Mononuclear cell (primary cell): Measurements from ENCODE around the gene RNF183. TPM values are rescaled to one million over a fixed set of nuclear protein-coding genes. Genes with fewer than 3 reads are reported as not detected.
"Not testable (repeated sequence)": the region's sequence is repeated elsewhere in the genome, so short reads cannot be mapped to it uniquely, and the experiment has no call there.

Experiments used
- H3K27me3 ChIP-seq: 2 replicates; pipeline ENCODE4 v1.6.0; 2011; ENCODE audit warnings: low read length, control low read depth; ENCODE audit not compliant: insufficient read depth
- H3K4me1 ChIP-seq: 2 replicates; pipeline ENCODE4 v1.5.1; 2011; ENCODE audit warnings: mild to moderate bottlenecking, low read length, control low read depth; ENCODE audit not compliant: insufficient read depth
- H3K4me3 ChIP-seq: 2 replicates; pipeline ENCODE4 v1.5.1; 2011; ENCODE audit warnings: mild to moderate bottlenecking, low read length, moderate library complexity
- H3K9me3 ChIP-seq: 2 replicates; pipeline ENCODE4 v1.5.1; 2011; ENCODE audit warnings: low read depth, mild to moderate bottlenecking, control low read depth, low read length
- total RNA-seq: library from RNA; depleted of rRNA; stranded (reverse); fragments of >200 nt; gene quantifications from one replicate; pipeline ENCODE4 v1.2.3, GENCODE V29; 2012

RNF183 gene
- total RNA-seq, 1 donor = not detected

DNA sequence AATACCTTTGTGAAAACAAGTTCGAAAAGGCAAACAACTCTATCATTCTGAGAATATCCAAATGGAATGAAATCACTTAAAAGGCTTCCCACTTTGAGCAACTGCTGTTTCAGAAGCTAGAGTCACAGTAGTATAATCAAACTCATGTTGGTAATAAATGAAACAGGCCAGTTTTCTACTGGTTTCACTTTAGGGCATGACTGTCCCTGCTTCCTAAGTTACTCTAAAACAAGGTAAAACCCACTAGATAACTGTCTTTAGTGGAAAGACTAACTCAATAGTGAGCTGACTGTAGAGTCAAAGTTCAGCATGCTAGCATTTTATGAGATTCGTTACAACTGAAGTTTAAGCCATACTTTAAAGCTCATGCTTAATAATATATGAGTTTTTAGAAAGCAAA lies 33.8 kb downstream of the RNF183 start:
- Histone ChIP-seq H3K4me1 (peaks cover 2% of the 10 kb centered on the region), H3K4me3 (no peak overlapping the region), H3K27me3 (no peaks in the 10 kb centered on the region)

DNA sequence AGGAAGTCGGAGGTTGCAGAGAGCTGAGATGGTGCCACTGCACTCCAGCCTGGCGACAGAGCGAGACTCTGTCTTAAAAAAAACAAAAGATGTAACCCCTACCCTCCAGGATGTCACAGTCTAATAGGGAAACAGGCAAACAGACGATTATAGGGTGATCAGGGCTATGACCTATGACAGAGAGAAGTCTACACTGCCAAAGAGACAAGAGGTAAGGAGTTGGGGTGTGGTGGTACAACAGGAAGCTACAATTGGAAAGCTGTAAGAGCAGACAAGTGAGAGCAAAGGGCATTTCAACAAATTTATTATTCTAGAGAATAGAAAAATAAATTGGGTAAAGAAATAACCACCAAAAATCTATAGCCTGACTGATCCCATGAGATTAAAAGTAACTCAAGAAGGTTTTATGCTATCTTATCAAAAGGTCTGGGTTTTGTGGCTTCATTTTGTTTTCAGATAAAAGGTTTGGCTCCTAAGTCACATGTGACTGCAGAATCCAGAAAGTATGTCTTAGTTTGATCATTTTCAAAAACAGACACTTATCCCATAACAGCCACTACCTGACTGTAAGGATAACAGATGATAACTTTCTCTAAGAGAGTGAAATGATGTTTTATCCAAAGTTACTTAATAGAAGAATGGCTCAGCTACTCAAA lies 35.1 kb downstream of the RNF183 start:
- Histone ChIP-seq H3K27me3 (no peaks in the 10 kb centered on the region), H3K4me3 (no peak overlapping the region), H3K9me3 (no peaks in the 10 kb centered on the region), H3K4me1 (no peaks in the 10 kb centered on the region)

More for the DNA sequence above, 33.8 kb downstream of the RNF183 start:
- no peaks in the 10 kb centered on the region for H3K9me3 ChIP-seq

DNA sequence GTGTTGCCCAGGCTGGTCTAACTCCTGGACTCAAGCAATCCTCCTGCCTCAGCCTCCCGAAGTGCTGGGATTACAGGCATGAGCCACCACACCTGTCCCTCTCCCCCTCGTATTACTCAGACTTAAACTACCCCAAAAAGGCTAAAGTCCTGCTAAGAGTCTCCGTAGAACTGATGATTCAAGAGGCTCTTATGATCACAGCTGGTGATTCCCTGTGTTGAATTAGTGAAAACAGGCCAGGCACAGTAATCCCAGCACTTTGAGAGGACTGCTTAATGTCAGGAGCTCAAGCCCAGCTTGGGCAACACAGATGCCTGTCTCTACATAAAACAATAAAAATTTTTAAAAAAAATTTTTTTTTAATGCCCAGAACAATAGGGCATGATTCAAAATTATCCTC lies 37.0 kb downstream of the RNF183 start:
- Histone ChIP-seq H3K4me3 (no peak overlapping the region), H3K27me3 (no peaks in the 10 kb centered on the region)

DNA sequence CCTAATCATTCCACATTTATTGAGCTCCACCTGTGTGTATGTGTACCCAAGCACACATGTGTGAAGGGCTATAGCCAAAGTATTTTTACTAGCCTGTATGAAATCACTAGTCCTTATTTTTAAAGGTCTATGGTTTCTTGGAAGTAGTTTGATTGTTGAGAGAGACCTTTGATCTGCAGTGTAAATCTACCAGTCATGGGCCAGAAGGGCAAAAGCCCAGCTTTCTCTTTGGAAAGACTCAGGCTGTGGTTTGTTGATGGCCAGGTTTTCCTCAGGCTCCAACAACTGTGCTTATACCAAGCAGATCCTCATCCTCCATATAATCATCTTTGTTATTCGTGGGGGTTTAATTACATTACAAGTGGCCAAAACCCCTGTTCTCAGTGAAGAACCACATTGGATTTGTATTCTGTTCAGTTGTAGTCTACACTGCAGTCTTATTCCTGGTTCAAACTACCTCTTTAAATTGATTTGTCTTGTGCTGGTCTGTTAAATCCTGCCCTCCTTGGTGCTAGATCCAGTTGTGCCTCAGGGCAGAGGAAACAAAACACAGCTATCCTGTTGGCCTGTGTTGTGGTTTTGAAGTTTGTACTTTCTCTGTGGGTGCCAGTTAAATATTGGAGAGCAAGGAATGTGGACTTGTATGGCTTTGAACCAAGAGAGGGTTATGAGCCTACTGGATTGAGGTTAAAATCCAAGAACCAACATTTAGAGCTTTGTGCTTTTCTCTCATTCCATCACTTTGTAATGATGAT lies 41.1 kb downstream of the RNF183 start:
- no peaks in the 10 kb centered on the region for H3K27me3 ChIP-seq
- H3K4me3 ChIP-seq = no peak overlapping the region
- H3K9me3 ChIP-seq = no peaks in the 10 kb centered on the region
- H3K4me1 ChIP-seq = no peaks in the 10 kb centered on the region

More for the DNA sequence above, 37.0 kb downstream of the RNF183 start:
- Histone ChIP-seq H3K4me1 (no peaks in the 10 kb centered on the region), H3K9me3 (no peaks in the 10 kb centered on the region)

DNA sequence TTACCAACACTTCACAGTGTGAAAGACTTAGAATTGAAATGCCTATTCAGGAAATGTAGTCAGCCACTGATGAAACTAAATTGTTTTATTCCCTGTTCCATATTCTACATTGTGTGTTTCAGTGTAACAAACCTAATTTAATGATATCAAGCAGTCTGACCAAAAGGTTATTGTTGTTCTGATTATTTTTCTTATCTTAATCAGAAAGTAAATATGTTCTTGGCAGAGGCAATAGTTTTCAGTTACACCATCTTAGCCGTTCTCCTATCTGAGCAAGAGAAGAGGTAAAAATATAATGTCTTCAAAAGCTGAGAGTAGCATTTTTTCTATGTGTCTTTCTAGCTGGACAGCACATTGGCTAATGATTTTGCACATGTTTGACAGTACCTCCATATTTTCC lies 44.9 kb downstream of the RNF183 start:
- Histone ChIP-seq H3K27me3 (no peaks in the 10 kb centered on the region), H3K4me1 (peaks cover 13% of the 10 kb centered on the region), H3K4me3 (no peak overlapping the region), H3K9me3 (no peaks in the 10 kb centered on the region)

DNA sequence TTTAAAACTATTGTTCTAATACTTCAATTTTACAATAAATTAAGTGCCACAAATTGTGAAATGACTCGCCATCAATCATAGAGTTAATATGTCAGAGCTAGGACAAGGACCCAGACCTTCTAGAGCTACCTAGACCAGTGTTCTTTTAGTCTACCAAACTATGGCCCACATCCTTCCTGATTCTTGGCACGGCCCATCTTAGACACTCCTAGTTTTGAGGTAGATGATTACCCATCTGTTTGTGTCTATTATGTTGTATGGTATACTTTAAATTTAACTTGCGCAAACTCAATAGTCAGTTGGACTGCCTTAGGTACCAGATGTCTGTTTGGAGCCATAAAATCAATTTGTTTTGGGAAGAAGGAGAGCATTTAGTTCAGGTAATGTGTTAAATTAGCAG lies 45.3 kb downstream of the RNF183 start:
- H3K4me3 ChIP-seq = no peak overlapping the region
- no peaks in the 10 kb centered on the region for H3K9me3 ChIP-seq
- H3K4me1 ChIP-seq = peaks cover 13% of the 10 kb centered on the region
- no peaks in the 10 kb centered on the region for H3K27me3 ChIP-seq

DNA sequence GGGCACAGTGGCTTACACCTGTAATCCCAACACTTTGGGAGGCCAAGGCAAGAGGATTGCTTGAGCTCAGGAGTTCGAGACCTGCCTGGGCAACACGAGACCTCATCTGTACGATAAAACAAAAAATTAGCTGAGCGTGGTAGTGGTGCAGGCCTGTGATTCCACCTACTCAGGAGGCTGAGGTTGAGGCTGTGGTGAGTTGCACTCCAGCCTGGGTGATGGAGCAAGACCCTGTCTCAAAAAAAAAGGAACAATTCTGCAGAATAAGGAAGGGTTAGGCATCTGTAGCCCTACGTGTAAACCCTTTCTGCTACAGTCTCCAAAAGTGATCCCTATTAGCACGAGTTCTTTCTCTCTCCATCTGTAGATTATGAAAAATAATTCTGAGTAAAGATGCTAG lies 47.7 kb downstream of the RNF183 start:
- Histone ChIP-seq H3K4me3 (no peak overlapping the region), H3K4me1 (peaks cover 13% of the 10 kb centered on the region), H3K9me3 (no peaks in the 10 kb centered on the region), H3K27me3 (no peaks in the 10 kb centered on the region)

DNA sequence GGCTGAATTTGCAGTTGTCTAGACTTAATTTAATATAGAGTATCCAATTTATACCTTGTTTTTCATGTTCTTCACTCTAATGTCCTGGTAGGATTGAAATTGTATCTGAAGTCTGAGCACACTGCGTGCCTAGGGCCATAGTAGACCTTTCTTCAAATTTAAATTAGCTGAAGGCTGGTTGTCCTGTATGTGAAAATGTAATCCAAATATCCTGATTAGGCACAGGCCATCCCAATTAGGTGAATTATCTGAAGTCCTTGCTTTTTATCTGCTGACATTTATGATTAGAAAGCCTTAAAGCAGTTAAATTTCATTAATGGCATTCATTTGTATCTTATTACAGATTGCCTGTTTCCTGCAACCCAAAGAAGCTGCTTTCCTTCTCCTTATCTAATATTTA lies 48.2 kb downstream of the RNF183 start:
- Histone ChIP-seq H3K27me3 (no peaks in the 10 kb centered on the region), H3K4me1 (peaks cover 13% of the 10 kb centered on the region), H3K4me3 (no peak overlapping the region), H3K9me3 (no peaks in the 10 kb centered on the region)

DNA sequence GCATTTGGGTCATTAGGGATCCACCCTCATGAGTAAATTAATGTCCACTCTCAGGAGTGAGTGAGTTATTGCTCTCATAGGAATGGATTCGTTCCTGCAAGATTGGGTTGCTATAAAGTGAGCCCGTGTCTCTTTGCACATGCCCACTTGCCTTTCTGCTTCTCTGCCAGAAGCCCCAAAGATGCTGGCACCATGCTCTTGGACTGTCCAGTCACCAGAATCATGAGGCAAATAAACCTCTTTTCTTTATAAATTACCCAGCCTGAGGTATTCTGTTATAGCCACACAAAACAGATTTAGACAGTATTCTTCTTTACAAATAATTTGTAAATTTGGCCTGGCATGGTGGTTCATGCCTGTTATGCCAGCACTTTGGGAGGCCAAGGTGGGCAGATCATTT lies 52.4 kb downstream of the RNF183 start:
- H3K4me1 ChIP-seq = peaks cover 10% of the 10 kb centered on the region
- no peaks in the 10 kb centered on the region for H3K27me3 ChIP-seq
- no peak overlapping the region for H3K4me3 ChIP-seq
- no peaks in the 10 kb centered on the region for H3K9me3 ChIP-seq

DNA sequence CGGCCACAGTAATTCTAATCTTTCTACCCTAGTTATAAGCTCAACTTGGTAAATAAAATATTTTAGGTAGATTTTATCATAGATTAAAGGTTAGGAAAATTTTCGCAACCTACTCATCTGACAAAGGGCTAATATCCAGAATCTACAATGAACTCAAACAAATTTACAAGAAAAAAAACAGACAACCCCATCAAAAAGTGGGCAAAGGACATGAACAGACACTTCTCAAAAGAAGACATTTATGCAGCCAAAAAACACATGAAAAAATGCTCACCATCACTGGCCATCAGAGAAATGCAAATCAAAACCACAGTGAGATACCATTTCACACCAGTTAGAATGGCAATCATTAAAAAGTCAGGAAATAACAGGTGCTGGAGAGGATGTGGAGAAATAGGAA lies 53.5 kb downstream of the RNF183 start:
- not testable (repeated sequence) for H3K4me3 ChIP-seq, H3K27me3 ChIP-seq, H3K9me3 ChIP-seq, H3K4me1 ChIP-seq

DNA sequence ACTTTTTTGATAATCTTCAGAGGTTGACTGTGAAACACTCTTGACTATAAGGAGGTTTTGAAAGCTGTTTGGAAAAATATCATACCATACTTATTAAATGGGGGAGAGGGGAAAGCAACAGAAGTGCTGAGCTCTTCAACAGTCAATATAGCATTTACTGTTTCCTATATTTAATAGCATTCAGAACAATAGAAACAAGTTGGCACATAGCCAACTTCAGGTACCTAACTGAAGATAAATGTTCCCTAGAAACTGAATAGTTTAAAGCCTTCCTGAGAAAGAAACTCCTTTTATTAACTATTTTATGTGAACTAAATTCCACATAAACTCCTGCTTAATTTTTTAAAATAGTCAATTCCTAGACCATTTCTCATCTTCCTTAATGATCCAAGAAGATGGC lies 55.5 kb downstream of the RNF183 start:
- Histone ChIP-seq H3K9me3 (no peaks in the 10 kb centered on the region), H3K4me3 (no peak overlapping the region), H3K4me1 (no peaks in the 10 kb centered on the region), H3K27me3 (no peaks in the 10 kb centered on the region)

Other genes with a start within 250 kb of the RNF183 start
- 0.42 TPM for gene ZFP37, start 246.7 kb downstream of the RNF183 start, total RNA-seq
- 38.8 TPM for gene SLC31A2, start 152.4 kb downstream of the RNF183 start, total RNA-seq
- gene FKBP15, start 82.1 kb downstream of the RNF183 start, total RNA-seq = 15.4 TPM
- gene SLC31A1, start 81.8 kb downstream of the RNF183 start, total RNA-seq = 8.0 TPM
- 13.2 TPM for gene CDC26, start 27.8 kb downstream of the RNF183 start, total RNA-seq
- gene PRPF4, start 27.7 kb downstream of the RNF183 start, total RNA-seq = 15.4 TPM
- gene WDR31, start 36.9 kb upstream of the RNF183 start, total RNA-seq = 0.21 TPM
- gene BSPRY, start 46.2 kb upstream of the RNF183 start, total RNA-seq = 0.42 TPM
- 8.6 TPM for gene HDHD3, start 73.6 kb upstream of the RNF183 start, total RNA-seq
- gene ALAD, start 97.9 kb upstream of the RNF183 start, total RNA-seq = 6.8 TPM
- 74.1 TPM for gene POLE3, start 107.3 kb upstream of the RNF183 start, total RNA-seq
- gene C9orf43, start 107.4 kb upstream of the RNF183 start, total RNA-seq = 0.21 TPM
- 15.4 TPM for gene RGS3, start 160.4 kb upstream of the RNF183 start, total RNA-seq